Epithelial cell of proximal tubule (primary cell): ENCODE measurements around the gene NMBR. TPM values are rescaled to one million over a fixed set of nuclear protein-coding genes. Genes with fewer than 3 reads are reported as not detected.

Experiments
- DNase-seq: peaks from one replicate; pipeline ENCODE4 v3.0.0-alpha.2; 2011; ENCODE audit warnings: low read depth
- H3K4me3 ChIP-seq: 2 replicates; pipeline ENCODE4 v1.5.1; 2011; ENCODE audit warnings: low read depth, mild to moderate bottlenecking, low read length
- total RNA-seq: library from RNA; depleted of rRNA; stranded (reverse); fragments of >200 nt; gene quantifications from 2 replicates; pipeline ENCODE4 v1.2.3, GENCODE V29; 2015
- TF ChIP-seq, protein P1 (sequence below): conservative IDR thresholded peaks from 2 replicates; pipeline ENCODE4 v1.5.1; 2012; ENCODE audit warnings: low read depth, mild to moderate bottlenecking, low read length

NMBR gene
- total RNA-seq, 1 donor from 2014 or later, result not detected

DNA sequence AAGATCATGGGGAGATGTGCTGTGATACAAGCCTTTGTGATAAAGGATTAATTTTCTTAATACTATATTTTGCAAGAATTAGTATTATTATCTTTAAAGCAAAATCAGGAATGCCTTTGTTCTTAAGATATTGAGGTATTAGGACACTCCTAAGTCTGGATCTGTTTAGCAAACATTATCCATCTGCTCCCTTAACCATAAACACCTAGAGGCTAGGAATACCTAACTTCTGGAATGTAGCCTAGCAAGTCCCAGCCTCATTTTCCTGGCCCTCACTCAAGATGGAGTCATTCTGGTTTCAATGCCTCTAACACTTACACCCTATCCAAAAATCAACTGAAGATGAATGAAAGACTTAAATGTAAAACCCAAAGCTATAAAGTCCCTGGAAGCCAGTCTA, 120.5 kb downstream of the NMBR start:
- TF ChIP-seq, protein P1, sequence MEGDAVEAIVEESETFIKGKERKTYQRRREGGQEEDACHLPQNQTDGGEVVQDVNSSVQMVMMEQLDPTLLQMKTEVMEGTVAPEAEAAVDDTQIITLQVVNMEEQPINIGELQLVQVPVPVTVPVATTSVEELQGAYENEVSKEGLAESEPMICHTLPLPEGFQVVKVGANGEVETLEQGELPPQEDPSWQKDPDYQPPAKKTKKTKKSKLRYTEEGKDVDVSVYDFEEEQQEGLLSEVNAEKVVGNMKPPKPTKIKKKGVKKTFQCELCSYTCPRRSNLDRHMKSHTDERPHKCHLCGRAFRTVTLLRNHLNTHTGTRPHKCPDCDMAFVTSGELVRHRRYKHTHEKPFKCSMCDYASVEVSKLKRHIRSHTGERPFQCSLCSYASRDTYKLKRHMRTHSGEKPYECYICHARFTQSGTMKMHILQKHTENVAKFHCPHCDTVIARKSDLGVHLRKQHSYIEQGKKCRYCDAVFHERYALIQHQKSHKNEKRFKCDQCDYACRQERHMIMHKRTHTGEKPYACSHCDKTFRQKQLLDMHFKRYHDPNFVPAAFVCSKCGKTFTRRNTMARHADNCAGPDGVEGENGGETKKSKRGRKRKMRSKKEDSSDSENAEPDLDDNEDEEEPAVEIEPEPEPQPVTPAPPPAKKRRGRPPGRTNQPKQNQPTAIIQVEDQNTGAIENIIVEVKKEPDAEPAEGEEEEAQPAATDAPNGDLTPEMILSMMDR, result no peak
- no peak for DNase-seq
- H3K4me3 ChIP-seq, result no peak overlapping the region

Other genes starting within 250 kb of the NMBR start
- not detected in 2 replicates for gene GJE1, start 14.2 kb downstream of the NMBR start, total RNA-seq
- gene VTA1, start 141 bp upstream of the NMBR start, total RNA-seq, result 48.2 and 65.7 TPM in 2 replicates
- gene ADGRG6, start 154.9 kb upstream of the NMBR start, total RNA-seq, result 35.3 and 45.4 TPM in 2 replicates